ENCODE data around the gene MUC5B. TPM values are rescaled to one million over a fixed set of nuclear protein-coding genes. Genes with fewer than 3 reads are reported as not detected.

MUC5B gene
- total RNA-seq, 1 experiment from 2014 or later = not detected

DNA sequence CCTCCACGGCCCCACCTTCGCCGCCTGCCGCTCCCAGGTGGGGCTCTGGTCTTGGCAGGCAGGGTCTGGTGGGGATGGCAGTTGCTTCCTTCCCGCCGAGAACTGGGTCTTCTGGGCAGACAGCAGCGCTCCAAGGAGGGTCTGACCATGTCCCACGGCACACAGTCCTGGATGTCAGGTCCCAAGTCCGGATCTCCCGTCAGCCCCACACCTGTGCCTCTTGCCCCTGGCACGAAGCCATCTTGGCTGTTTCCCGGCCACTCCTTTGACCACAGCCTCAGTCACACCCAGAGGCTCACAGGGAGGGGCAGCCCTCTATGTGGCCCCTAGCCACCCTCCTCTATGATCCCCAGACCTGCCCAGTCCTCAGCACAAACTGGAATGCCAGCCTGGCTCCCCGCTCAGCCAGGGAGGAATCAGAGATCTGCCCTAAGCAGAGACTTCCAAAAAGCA, 14.3 kb downstream of the MUC5B start:
- POLR2A ChIA-PET (ENCODE audit: low non-redundant PET) = no interaction called here
- H3K4me1 ChIP-seq (ENCODE audit: insufficient read depth, low read length, poor library complexity, severe bottlenecking) = no peaks in the 10 kb centered on the region
- DNase-seq (ENCODE audit: low spot score) = no peak
- no TSS peak for BruUV-seq (replicated peaks)
- no peaks in the 10 kb centered on the region for H3K36me3 ChIP-seq (ENCODE audit: insufficient read depth, low read length, poor library complexity, severe bottlenecking)
- intact Hi-C loops (cut with micrococcal nuclease; ENCODE audit: unreplicated experiment) = no loop called here
- H3K9me3 ChIP-seq (ENCODE audit: low read depth, low read length, poor library complexity, severe bottlenecking) = no peaks in the 10 kb centered on the region
- no peak overlapping the region for H3K27ac ChIP-seq (ENCODE audit: low read depth, low read length, poor library complexity, severe bottlenecking)
- H3K4me3 ChIP-seq (ENCODE audit: low read depth, low read length, poor library complexity, severe bottlenecking) = no peak overlapping the region
- CTCF ChIA-PET = no interaction called here
- no peak for TF ChIP-seq EZH2 (IDR thresholded peaks at IDR 0.05; ENCODE audit: borderline replicate concordance, low read depth, low read length, poor library complexity, severe bottlenecking)
- TF ChIP-seq, protein P1, sequence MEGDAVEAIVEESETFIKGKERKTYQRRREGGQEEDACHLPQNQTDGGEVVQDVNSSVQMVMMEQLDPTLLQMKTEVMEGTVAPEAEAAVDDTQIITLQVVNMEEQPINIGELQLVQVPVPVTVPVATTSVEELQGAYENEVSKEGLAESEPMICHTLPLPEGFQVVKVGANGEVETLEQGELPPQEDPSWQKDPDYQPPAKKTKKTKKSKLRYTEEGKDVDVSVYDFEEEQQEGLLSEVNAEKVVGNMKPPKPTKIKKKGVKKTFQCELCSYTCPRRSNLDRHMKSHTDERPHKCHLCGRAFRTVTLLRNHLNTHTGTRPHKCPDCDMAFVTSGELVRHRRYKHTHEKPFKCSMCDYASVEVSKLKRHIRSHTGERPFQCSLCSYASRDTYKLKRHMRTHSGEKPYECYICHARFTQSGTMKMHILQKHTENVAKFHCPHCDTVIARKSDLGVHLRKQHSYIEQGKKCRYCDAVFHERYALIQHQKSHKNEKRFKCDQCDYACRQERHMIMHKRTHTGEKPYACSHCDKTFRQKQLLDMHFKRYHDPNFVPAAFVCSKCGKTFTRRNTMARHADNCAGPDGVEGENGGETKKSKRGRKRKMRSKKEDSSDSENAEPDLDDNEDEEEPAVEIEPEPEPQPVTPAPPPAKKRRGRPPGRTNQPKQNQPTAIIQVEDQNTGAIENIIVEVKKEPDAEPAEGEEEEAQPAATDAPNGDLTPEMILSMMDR (conservative IDR thresholded peaks at IDR 0.05; ENCODE audit: low read depth, low read length) = no peak
- no peaks in the 10 kb centered on the region for H3K27me3 ChIP-seq (replicated peaks; ENCODE audit: insufficient read depth, low read depth, low read length, poor library complexity)

DNA sequence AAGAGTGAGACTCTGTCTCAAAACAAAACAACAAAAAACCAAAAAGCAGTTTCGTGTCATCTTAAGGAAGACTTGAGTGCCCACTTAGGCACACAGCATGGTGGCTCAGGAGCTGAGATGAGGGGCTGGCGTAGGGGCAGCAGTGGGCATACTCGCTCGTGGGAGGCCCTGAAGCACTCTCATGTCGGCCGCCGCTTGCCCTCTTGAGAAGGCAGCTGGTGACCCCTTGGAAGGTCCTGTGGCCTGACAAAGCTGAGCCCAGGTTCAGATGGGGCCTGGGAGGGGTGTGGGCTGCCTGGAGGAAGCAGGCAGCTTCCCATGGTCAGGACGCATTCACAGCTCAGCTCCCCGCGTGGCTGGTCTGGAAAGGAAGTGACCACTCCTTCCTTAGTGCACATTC, 15.0 kb downstream of the MUC5B start:
- intact Hi-C loops (cut with micrococcal nuclease; ENCODE audit: unreplicated experiment) = no loop called here

GRCh38 chr11:1238767-1239595, 16.1 kb downstream of the MUC5B start:
- intact Hi-C loops (cut with micrococcal nuclease; ENCODE audit: unreplicated experiment) = no loop called here
- H3K4me3 ChIP-seq (ENCODE audit: low read depth, low read length, poor library complexity, severe bottlenecking) = no peak overlapping the region
- no peak for DNase-seq (ENCODE audit: low spot score)
- H3K36me3 ChIP-seq (ENCODE audit: insufficient read depth, low read length, poor library complexity, severe bottlenecking) = no peaks in the 10 kb centered on the region
- no peak for TF ChIP-seq EZH2 (IDR thresholded peaks at IDR 0.05; ENCODE audit: borderline replicate concordance, low read depth, low read length, poor library complexity, severe bottlenecking)
- TF ChIP-seq, protein P1 (conservative IDR thresholded peaks at IDR 0.05; ENCODE audit: low read depth, low read length) = no peak
- H3K4me1 ChIP-seq (ENCODE audit: insufficient read depth, low read length, poor library complexity, severe bottlenecking) = no peaks in the 10 kb centered on the region
- no peaks in the 10 kb centered on the region for H3K27me3 ChIP-seq (replicated peaks; ENCODE audit: insufficient read depth, low read depth, low read length, poor library complexity)
- H3K9me3 ChIP-seq (ENCODE audit: low read depth, low read length, poor library complexity, severe bottlenecking) = no peaks in the 10 kb centered on the region
- BruUV-seq (replicated peaks) = no TSS peak
- no peak overlapping the region for H3K27ac ChIP-seq (ENCODE audit: low read depth, low read length, poor library complexity, severe bottlenecking)
- CTCF ChIA-PET = no interaction called here
- POLR2A ChIA-PET (ENCODE audit: low non-redundant PET) = no interaction called here

More for the DNA sequence above, 15.0 kb downstream of the MUC5B start:
- CTCF ChIA-PET = no interaction called here
- Histone ChIP-seq H3K36me3 (ENCODE audit: insufficient read depth, low read length, poor library complexity, severe bottlenecking) (no peaks in the 10 kb centered on the region), H3K4me3 (ENCODE audit: low read depth, low read length, poor library complexity, severe bottlenecking) (no peak overlapping the region), H3K27ac (ENCODE audit: low read depth, low read length, poor library complexity, severe bottlenecking) (no peak overlapping the region), H3K9me3 (ENCODE audit: low read depth, low read length, poor library complexity, severe bottlenecking) (no peaks in the 10 kb centered on the region), H3K4me1 (ENCODE audit: insufficient read depth, low read length, poor library complexity, severe bottlenecking) (no peaks in the 10 kb centered on the region), H3K27me3 (replicated peaks; ENCODE audit: insufficient read depth, low read depth, low read length, poor library complexity) (no peaks in the 10 kb centered on the region)
- BruUV-seq (replicated peaks) = no TSS peak
- DNase-seq (ENCODE audit: low spot score) = no peak
- POLR2A ChIA-PET (ENCODE audit: low non-redundant PET) = no interaction called here
- TF ChIP-seq EZH2 (IDR thresholded peaks at IDR 0.05; ENCODE audit: borderline replicate concordance, low read depth, low read length, poor library complexity, severe bottlenecking) = no peak
- TF ChIP-seq, protein P1 (conservative IDR thresholded peaks at IDR 0.05; ENCODE audit: low read depth, low read length) = no peak
